Mucosa of rectum (tissue), 2 donors: Measurements from ENCODE around the gene TRAF3IP1.
"Not testable (repeated sequence)": the region's sequence is repeated elsewhere in the genome, so short reads cannot be mapped to it uniquely, and the experiment has no call there.

ENCODE experiments used
- H3K27ac ChIP-seq, 2 donors: one replicate each; pipeline ENCODE4 v1.7.0; 2013; ENCODE audit warnings: inconsistent platforms in 2 of 2, low read depth in 2 of 2, low read length in 2 of 2
- H3K27me3 ChIP-seq, 2 donors: one replicate each; pipeline ENCODE4 v1.7.0; 2013; ENCODE audit warnings: low read length in 2 of 2; ENCODE audit not compliant: control insufficient read depth in 2 of 2, insufficient read depth in 2 of 2
- H3K36me3 ChIP-seq, 2 donors: one replicate each; pipeline ENCODE4 v1.7.0; 2013; ENCODE audit warnings: low read length in 2 of 2; ENCODE audit not compliant: control insufficient read depth in 2 of 2, insufficient read depth in 2 of 2
- H3K4me1 ChIP-seq, 2 donors: one replicate each; pipeline ENCODE4 v1.7.0; 2013; ENCODE audit warnings: low read length in 2 of 2, mild to moderate bottlenecking in 1 of 2; ENCODE audit not compliant: control insufficient read depth in 2 of 2, insufficient read depth in 2 of 2
- H3K4me3 ChIP-seq, 2 donors: one replicate each; pipeline ENCODE4 v1.7.0; 2013; ENCODE audit warnings: low read length in 2 of 2
- H3K9ac ChIP-seq, 2 donors: one replicate each; pipeline ENCODE4 v1.7.0; 2013; ENCODE audit warnings: low read length in 2 of 2, low read depth in 1 of 2, mild to moderate bottlenecking in 1 of 2
- H3K9me3 ChIP-seq, 2 donors: one replicate each; pipeline ENCODE4 v1.7.0; 2013; ENCODE audit warnings: low read length in 2 of 2; ENCODE audit not compliant: control insufficient read depth in 2 of 2
- donor health status: healthy.
- donor health status: Normal muscosa, but diverticular disease.

TRAF3IP1 gene

GRCh38 chr2:238320246-238320647 lies at the start of gene TRAF3IP1:
Gene TRAF3IP1, plus strand, starts transcription at chr2:238320518. Its CDS starts 145 bp downstream, at chr2:238320663.
- H3K27ac ChIP-seq = peak within 1 kb of the TSS; percentile 39 to 41
- peak within 1 kb of the TSS; percentile 72 to 74 for H3K9ac ChIP-seq
- peak within 1 kb of the TSS; percentile 74 to 75 for H3K4me3 ChIP-seq
- no peaks in the 10 kb centered on the region for H3K9me3 ChIP-seq
- peaks cover 0 to 4% of the 10 kb centered on the region in 2 donors for H3K36me3 ChIP-seq
- H3K27me3 ChIP-seq = no peaks in the 10 kb centered on the region
- H3K4me1 ChIP-seq = peaks cover 12 to 13% of the 10 kb centered on the region in 2 donors

DNA sequence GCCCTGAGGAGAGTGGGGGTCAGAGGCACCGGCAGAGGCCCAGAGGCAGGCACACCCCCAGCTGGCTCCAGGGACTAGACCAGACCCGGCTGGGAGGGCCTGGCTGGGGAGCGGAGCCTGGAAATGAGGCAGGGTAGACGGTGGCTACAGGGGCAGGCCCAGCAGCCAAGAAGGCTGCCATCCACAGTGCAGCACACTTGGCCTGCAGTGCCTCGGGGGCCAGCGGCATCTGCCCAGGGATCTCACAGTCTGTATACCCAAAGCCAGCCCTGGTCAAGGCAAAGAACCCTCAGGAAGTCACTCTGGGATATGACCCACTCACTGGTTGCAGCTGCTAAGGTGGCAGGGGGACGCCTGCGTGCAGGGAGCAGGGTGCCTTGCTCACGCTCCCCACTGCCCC lies 49.7 kb upstream of the TRAF3IP1 start:
- Histone ChIP-seq H3K36me3 (peaks cover 65 to 67% of the 10 kb centered on the region in 2 donors), H3K27me3 (no peaks in the 10 kb centered on the region), H3K9ac (no peak overlapping the region), H3K27ac (no peak overlapping the region), H3K4me1 (peaks cover 14 to 19% of the 10 kb centered on the region in 2 donors), H3K4me3 (no peak overlapping the region), H3K9me3 (no peaks in the 10 kb centered on the region)

GRCh38 chr2:238271061-238271554 lies 49.2 kb upstream of the TRAF3IP1 start:
- H3K9me3 ChIP-seq = no peaks in the 10 kb centered on the region
- H3K27ac ChIP-seq = no peak overlapping the region
- peaks cover 67 to 70% of the 10 kb centered on the region in 2 donors for H3K36me3 ChIP-seq
- peaks cover 14 to 19% of the 10 kb centered on the region in 2 donors for H3K4me1 ChIP-seq
- H3K9ac ChIP-seq = no peak overlapping the region
- H3K27me3 ChIP-seq = no peaks in the 10 kb centered on the region
- no peak overlapping the region for H3K4me3 ChIP-seq

DNA sequence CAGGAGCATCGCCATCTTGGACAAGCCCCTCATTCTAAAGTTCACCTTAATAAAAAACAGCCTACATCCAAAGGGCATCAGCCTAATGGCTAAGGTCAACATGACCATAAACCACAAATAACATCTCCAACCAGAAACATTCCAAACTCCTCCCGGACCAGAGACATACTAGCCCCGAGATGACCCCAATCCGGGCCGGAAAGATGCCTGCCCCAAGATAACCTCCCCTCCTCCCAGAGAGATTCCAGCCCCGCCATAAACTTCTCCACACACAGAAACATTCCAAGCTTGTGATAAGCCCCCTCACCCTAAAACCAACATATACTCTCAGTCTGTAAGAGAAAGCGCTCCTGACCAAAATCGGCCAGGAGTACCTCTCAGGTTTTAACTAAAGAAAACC lies 48.6 kb upstream of the TRAF3IP1 start:
- H3K9me3 ChIP-seq, H3K4me3 ChIP-seq, H3K27me3 ChIP-seq, H3K9ac ChIP-seq, H3K27ac ChIP-seq: not testable (repeated sequence)
- Histone ChIP-seq H3K4me1 (peaks cover 14 to 19% of the 10 kb centered on the region in 2 donors), H3K36me3 (peaks cover 72 to 76% of the 10 kb centered on the region in 2 donors)

GRCh38 chr2:238272156-238272555 lies 48.2 kb upstream of the TRAF3IP1 start:
- H3K4me1 ChIP-seq = peaks cover 14 to 19% of the 10 kb centered on the region in 2 donors
- no peaks in the 10 kb centered on the region for H3K9me3 ChIP-seq
- peaks cover 75 to 77% of the 10 kb centered on the region in 2 donors for H3K36me3 ChIP-seq
- H3K9ac ChIP-seq = no peak overlapping the region
- H3K4me3 ChIP-seq = no peak overlapping the region
- no peaks in the 10 kb centered on the region for H3K27me3 ChIP-seq
- no peak overlapping the region for H3K27ac ChIP-seq

- not testable (repeated sequence) for H3K27me3 ChIP-seq, H3K9me3 ChIP-seq, H3K9ac ChIP-seq, H3K4me3 ChIP-seq
- peaks cover 14 to 19% of the 10 kb centered on the region in 2 donors for H3K4me1 ChIP-seq
- peak overlapping the region; percentile 65 to 70 for H3K27ac ChIP-seq
- peaks cover 67 to 68% of the 10 kb centered on the region in 2 donors for H3K36me3 ChIP-seq
Measured at GRCh38 chr2:238273433-238273832, 46.9 kb upstream of the TRAF3IP1 start.

DNA sequence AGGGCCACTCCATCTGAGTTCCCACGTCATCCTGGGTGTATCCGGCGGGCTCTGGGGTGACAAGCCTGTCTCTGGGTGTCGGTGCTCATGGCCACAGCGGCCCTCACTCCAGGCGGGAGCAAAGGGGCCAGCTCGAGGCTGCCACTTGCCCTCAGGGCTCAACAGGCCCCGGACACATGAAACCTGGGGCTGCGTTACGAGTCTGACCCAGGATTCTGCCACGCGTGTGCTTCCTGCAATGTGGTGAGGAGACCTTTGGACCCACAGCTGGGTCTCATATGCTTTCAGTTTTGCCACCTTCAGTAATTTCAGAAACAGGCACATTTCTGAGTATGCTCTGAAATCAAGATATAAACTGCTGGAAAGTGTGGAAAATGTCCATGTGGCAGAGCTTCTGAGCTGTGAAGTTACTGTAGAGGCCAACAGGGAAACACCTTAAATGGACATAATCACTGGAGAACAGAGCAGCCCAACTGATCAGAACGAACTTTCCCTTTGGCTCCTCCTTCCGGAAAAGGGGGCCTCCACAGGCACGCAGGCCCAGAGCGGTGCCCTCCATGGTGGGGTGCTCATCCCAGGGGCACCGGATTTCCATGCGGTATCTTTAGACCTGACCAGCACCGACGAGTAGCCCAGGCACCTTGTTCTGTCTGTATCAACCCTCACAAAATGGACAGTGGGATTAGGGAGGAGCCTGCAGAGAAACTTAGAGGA lies 46.0 kb upstream of the TRAF3IP1 start:
- Histone ChIP-seq H3K27me3 (no peaks in the 10 kb centered on the region), H3K4me1 (peaks cover 19 to 26% of the 10 kb centered on the region in 2 donors), H3K36me3 (peaks cover 60 to 72% of the 10 kb centered on the region in 2 donors), H3K9ac (peak overlapping the region in 1 of 2 donors; percentile 29), H3K4me3 (peak overlapping the region in 1 of 2 donors; percentile 17), H3K9me3 (no peaks in the 10 kb centered on the region), H3K27ac (peak overlapping the region; percentile 65 to 70)

- no peaks in the 10 kb centered on the region for H3K9me3 ChIP-seq
- H3K36me3 ChIP-seq = peaks cover 35 to 43% of the 10 kb centered on the region in 2 donors
- H3K4me1 ChIP-seq = peaks cover 35 to 51% of the 10 kb centered on the region in 2 donors
- no peaks in the 10 kb centered on the region for H3K27me3 ChIP-seq
- no peak overlapping the region for H3K9ac ChIP-seq
- H3K4me3 ChIP-seq = no peak overlapping the region
- no peak overlapping the region for H3K27ac ChIP-seq
Measured at GRCh38 chr2:238277695-238278094, 42.6 kb upstream of the TRAF3IP1 start.

DNA sequence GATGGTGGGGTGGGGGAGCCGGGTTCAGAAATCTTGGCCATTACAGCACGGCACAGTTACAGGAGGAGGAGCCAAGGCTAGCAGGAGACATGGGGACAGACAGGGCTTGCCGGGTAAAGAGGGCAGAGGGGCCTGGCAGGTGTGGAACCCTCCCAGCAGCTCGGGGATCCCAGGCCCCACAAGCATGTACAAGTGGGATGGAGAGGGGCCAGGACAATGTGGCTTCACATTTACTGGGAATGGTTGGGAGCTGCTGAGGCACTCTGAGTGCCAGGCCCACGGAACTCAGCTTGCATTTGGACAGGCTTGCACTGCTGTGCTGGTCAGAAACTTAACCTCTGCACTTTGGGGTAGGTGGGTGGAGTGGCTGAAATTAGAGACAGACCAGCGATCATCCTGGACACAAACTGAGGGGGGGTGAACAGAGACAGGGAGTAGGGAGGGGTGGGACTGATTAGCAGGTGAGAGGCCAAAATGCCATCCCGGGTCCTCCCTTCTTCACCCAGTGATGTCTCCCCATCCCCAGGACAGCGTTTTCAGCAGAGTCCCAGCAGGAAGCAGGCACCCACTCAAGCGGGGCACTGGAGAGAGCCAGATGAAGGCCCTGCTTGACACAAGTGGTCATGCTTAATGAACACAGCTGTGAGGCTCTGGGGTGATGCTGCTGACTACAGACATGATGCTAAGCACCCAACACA lies 41.5 kb upstream of the TRAF3IP1 start:
- Histone ChIP-seq H3K4me3 (no peak overlapping the region), H3K36me3 (peaks cover 31 to 38% of the 10 kb centered on the region in 2 donors), H3K27me3 (no peaks in the 10 kb centered on the region), H3K4me1 (peaks cover 41 to 56% of the 10 kb centered on the region in 2 donors), H3K9me3 (no peaks in the 10 kb centered on the region), H3K27ac (no peak overlapping the region), H3K9ac (peak overlapping the region in 1 of 2 donors; percentile 5)

- Histone ChIP-seq H3K36me3 (peaks cover 29 to 34% of the 10 kb centered on the region in 2 donors), H3K27me3 (no peaks in the 10 kb centered on the region), H3K27ac (peak overlapping the region in 1 of 2 donors; percentile 82), H3K4me1 (peaks cover 39 to 55% of the 10 kb centered on the region in 2 donors), H3K4me3 (no peak overlapping the region), H3K9ac (no peak overlapping the region), H3K9me3 (no peaks in the 10 kb centered on the region)
Measured at GRCh38 chr2:238279324-238279682, 41.0 kb upstream of the TRAF3IP1 start.
